ENCODE results near the gene EDEM3. TPM values are rescaled to one million over a fixed set of nuclear protein-coding genes. Genes with fewer than 3 reads are reported as not detected.

The EDEM3 gene
- polyA plus RNA-seq, 3 donors: 15.5 to 21.9 (median 18.0) TPM

DNA sequence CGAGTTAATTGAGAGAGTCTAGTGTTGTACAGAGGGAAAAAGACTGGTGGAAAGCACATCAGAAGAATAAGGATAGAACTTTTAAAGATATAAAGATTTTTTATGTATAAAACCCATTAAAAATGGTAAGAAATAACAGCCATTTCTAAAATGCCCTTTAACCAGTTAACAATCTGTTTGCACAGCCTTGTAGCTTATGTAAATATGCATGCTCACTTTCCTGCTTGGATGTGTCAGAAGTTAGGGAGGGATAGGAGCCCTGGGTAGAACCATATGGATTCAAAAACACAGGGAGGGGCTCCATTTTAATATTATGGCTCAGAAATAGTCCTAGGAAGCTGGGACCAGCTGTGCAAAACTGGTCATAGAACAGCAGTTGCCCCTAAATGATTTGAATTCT is 4.5 kb upstream of the EDEM3 start:
- no peak overlapping the region for H3K9ac ChIP-seq (ENCODE audit: insufficient read depth, low read length, poor library complexity, severe bottlenecking)
- peaks cover 7 to 12% of the 10 kb centered on the region in 2 donors for H3K4me1 ChIP-seq (ENCODE audit: control insufficient read depth in 1 of 2, insufficient read depth in 2 of 2, low read length in 2 of 2)
- H3K9me3 ChIP-seq (replicated peaks in 1 of 2; ENCODE audit: control insufficient read depth in 1 of 2, insufficient read depth in 1 of 2, low read length in 2 of 2): no peaks in the 10 kb centered on the region
- no peaks in the 10 kb centered on the region for H3K36me3 ChIP-seq (replicated peaks in 1 of 2; ENCODE audit: control insufficient read depth in 1 of 2, insufficient read depth in 2 of 2, low read length in 2 of 2)
- Mint-ChIP-seq H3K27me3 (ENCODE audit: low read depth in 3 of 3) (peaks cover 0 to 2% (median 0%) of the 10 kb centered on the region in 3 donors), H3K36me3 (peaks cover 0 to 2% of the 10 kb centered on the region in 2 donors), H3K9me3 (peaks cover 0 to 1% (median 0%) of the 10 kb centered on the region in 7 donors), H3K4me1 (peaks cover 11% of the 10 kb centered on the region), H3K27ac (no peak overlapping the region), H3K4me3 (no peak overlapping the region)
- H2AFZ ChIP-seq (ENCODE audit: insufficient read depth, low read depth, low read length, poor library complexity, severe bottlenecking): no peak overlapping the region
- WGBS (ENCODE audit: insufficient coverage): no CpG with 5 or more reads among the region's 1 CpG
- H3K4me2 ChIP-seq (replicated peaks; ENCODE audit: extremely low read depth, low read length, poor library complexity, severe bottlenecking): no peak overlapping the region
- no peaks in the 10 kb centered on the region for H4K20me1 ChIP-seq (ENCODE audit: insufficient read depth, low read length)
- TF ChIP-seq, protein P1, sequence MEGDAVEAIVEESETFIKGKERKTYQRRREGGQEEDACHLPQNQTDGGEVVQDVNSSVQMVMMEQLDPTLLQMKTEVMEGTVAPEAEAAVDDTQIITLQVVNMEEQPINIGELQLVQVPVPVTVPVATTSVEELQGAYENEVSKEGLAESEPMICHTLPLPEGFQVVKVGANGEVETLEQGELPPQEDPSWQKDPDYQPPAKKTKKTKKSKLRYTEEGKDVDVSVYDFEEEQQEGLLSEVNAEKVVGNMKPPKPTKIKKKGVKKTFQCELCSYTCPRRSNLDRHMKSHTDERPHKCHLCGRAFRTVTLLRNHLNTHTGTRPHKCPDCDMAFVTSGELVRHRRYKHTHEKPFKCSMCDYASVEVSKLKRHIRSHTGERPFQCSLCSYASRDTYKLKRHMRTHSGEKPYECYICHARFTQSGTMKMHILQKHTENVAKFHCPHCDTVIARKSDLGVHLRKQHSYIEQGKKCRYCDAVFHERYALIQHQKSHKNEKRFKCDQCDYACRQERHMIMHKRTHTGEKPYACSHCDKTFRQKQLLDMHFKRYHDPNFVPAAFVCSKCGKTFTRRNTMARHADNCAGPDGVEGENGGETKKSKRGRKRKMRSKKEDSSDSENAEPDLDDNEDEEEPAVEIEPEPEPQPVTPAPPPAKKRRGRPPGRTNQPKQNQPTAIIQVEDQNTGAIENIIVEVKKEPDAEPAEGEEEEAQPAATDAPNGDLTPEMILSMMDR (IDR thresholded peaks at IDR 0.05): no peak
- H3K27ac ChIP-seq (ENCODE audit: low read depth in 1 of 2, low read length in 2 of 2): no peak overlapping the region
- intact Hi-C loops (cut with micrococcal nuclease): loop anchor here in 1 of 2 donors (10.0 kb wide), 1 partner anchor 1284 kb away; the partner anchor contains the start of gene SMG7
- no peak for DNase-seq
- no peak overlapping the region for H3K4me3 ChIP-seq (replicated peaks in 1 of 3; ENCODE audit: low read depth in 2 of 3, low read length in 3 of 3)
- no peaks in the 10 kb centered on the region for H3K27me3 ChIP-seq (ENCODE audit: control insufficient read depth in 2 of 2, insufficient read depth in 2 of 2, low read length in 2 of 2)
- peaks cover 6% of the 10 kb centered on the region for H3K79me2 ChIP-seq (ENCODE audit: insufficient read depth, low read length)

DNA sequence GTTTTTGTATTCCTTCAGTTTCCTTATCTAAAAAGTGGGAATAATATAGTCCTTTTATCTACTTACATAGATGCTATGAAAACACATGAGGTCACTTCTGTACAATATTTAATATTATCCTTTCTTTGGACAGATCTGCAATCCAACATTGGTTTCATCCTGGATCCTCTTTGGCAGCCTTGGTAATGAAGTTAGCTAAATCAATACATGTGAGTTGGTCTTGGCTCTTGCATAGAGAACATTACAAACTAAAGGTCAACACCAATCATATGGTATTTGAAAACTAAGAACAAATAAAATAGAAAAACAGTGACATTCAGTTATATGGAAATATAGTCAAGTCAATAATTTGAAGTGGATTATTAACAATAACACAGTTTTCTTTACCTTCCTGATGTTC is 3.2 kb upstream of the EDEM3 start:
- Mint-ChIP-seq H3K27me3 (ENCODE audit: low read depth in 3 of 3) (peaks cover 0 to 2% (median 0%) of the 10 kb centered on the region in 3 donors), H3K4me3 (no peak overlapping the region), H3K4me1 (peaks cover 19% of the 10 kb centered on the region), H3K36me3 (no peaks in the 10 kb centered on the region), H3K9me3 (no peaks in the 10 kb centered on the region), H3K27ac (no peak overlapping the region)
- intact Hi-C loops (cut with micrococcal nuclease): loop anchor here in 1 of 2 donors (10.0 kb wide), 1 partner anchor 1283 kb away; the partner anchor contains the start of gene SMG7
- H3K4me3 ChIP-seq (replicated peaks in 1 of 3; ENCODE audit: low read depth in 2 of 3, low read length in 3 of 3): no peak overlapping the region
- TF ChIP-seq, protein P1 (IDR thresholded peaks at IDR 0.05): no peak
- H3K4me2 ChIP-seq (replicated peaks; ENCODE audit: extremely low read depth, low read length, poor library complexity, severe bottlenecking): no peak overlapping the region
- H3K27me3 ChIP-seq (ENCODE audit: control insufficient read depth in 2 of 2, insufficient read depth in 2 of 2, low read length in 2 of 2): no peaks in the 10 kb centered on the region
- peaks cover 12 to 24% of the 10 kb centered on the region in 2 donors for H3K4me1 ChIP-seq (ENCODE audit: control insufficient read depth in 1 of 2, insufficient read depth in 2 of 2, low read length in 2 of 2)
- DNase-seq: no peak
- no peak overlapping the region for H3K27ac ChIP-seq (ENCODE audit: low read depth in 1 of 2, low read length in 2 of 2)
- no peaks in the 10 kb centered on the region for H3K36me3 ChIP-seq (replicated peaks in 1 of 2; ENCODE audit: control insufficient read depth in 1 of 2, insufficient read depth in 2 of 2, low read length in 2 of 2)
- no peak overlapping the region for H3K9ac ChIP-seq (ENCODE audit: insufficient read depth, low read length, poor library complexity, severe bottlenecking)
- H4K20me1 ChIP-seq (ENCODE audit: insufficient read depth, low read length): peaks cover 5% of the 10 kb centered on the region
- peaks cover 19% of the 10 kb centered on the region for H3K79me2 ChIP-seq (ENCODE audit: insufficient read depth, low read length)
- no peak overlapping the region for H2AFZ ChIP-seq (ENCODE audit: insufficient read depth, low read depth, low read length, poor library complexity, severe bottlenecking)
- H3K9me3 ChIP-seq (replicated peaks in 1 of 2; ENCODE audit: control insufficient read depth in 1 of 2, insufficient read depth in 1 of 2, low read length in 2 of 2): no peaks in the 10 kb centered on the region
